Type B pancreatic cell (in vitro differentiated cells): ENCODE data around the gene LGI1. TPM values are rescaled to one million over a fixed set of nuclear protein-coding genes. Genes with fewer than 3 reads are reported as not detected.

Experiments used
- DNase-seq: peaks from one replicate; pipeline ENCODE4 v3.0.0; 2021; ENCODE audit warnings: mixed read lengths; ENCODE audit not compliant: unreplicated experiment; ENCODE audit errors: extremely low spot score
- H3K27ac Mint-ChIP-seq: 2 replicates; pipeline ENCODE4 v1.8.0; 2021; ENCODE audit warnings: mild to moderate bottlenecking, mixed read lengths
- H3K27me3 Mint-ChIP-seq: 2 replicates; pipeline ENCODE4 v1.8.0; 2021; ENCODE audit warnings: mixed read lengths
- H3K36me3 Mint-ChIP-seq: 2 replicates; pipeline ENCODE4 v1.8.0; 2021; ENCODE audit warnings: mixed read lengths
- H3K4me1 Mint-ChIP-seq: one replicate; pipeline ENCODE4 v1.8.0; 2021; ENCODE audit warnings: mixed read lengths; ENCODE audit not compliant: unreplicated experiment
- H3K4me3 Mint-ChIP-seq: 2 replicates; pipeline ENCODE4 v1.8.0; 2021; ENCODE audit warnings: mild to moderate bottlenecking, mixed read lengths
- H3K9me3 Mint-ChIP-seq: 2 replicates; pipeline ENCODE4 v1.8.0; 2021; ENCODE audit warnings: mixed read lengths
- CTCF ChIP-seq: fragments of 200-600 bp; sonication (generic); conservative IDR thresholded peaks from 2 replicates; pipeline ENCODE4 v1.5.0; 2021; ENCODE audit warnings: antibody characterized with exemption, mild to moderate bottlenecking
- total RNA-seq: library from RNA; stranded (reverse); gene quantifications from 2 replicates; pipeline ENCODE4 v1.2.1, GENCODE V29; 2021; ENCODE audit warnings: low replicate concordance

LGI1 gene
- total RNA-seq, 1 donor from 2014 or later: 0.85 TPM

DNA sequence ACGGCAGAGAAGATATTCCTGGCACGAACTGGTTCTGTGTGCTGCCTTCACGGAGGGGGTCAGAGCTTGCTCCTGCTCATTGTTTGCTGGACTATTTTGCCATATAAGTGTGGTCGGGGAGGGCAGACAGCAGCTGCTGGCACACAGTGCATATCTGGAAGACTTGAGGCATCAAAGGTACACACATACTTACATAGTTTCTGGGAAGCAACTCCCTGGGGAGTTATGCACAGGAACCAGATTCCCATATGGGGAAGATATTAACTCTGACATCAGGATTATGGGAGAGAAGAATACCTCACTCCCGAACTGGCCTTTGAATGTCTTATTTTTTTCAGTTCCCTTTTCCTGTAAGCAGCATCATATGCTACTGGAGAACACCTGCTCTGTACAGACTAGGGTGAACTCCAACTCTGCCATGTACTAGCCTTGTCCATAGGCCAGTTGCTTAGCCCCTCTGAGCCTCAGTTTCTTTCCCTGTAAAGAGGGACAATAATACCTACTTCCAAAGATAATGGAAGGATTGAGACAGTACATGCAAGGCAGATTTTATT is 41.5 kb downstream of the LGI1 start:
- H3K27me3 Mint-ChIP-seq: peaks cover 13% of the 10 kb centered on the region
- TF ChIP-seq CTCF: no peak
- no peak overlapping the region for H3K27ac Mint-ChIP-seq
- no peaks in the 10 kb centered on the region for H3K4me1 Mint-ChIP-seq
- no peaks in the 10 kb centered on the region for H3K36me3 Mint-ChIP-seq
- no peak overlapping the region for H3K4me3 Mint-ChIP-seq
- no peaks in the 10 kb centered on the region for H3K9me3 Mint-ChIP-seq
- DNase-seq: no peak

GRCh38 chr10:93804200-93804599 is 46.5 kb downstream of the LGI1 start:
- Mint-ChIP-seq H3K36me3 (no peaks in the 10 kb centered on the region), H3K27ac (no peak overlapping the region), H3K9me3 (no peaks in the 10 kb centered on the region), H3K27me3 (peaks cover 17% of the 10 kb centered on the region), H3K4me3 (no peak overlapping the region), H3K4me1 (no peaks in the 10 kb centered on the region)
- no peak for TF ChIP-seq CTCF
- no peak for DNase-seq

DNA sequence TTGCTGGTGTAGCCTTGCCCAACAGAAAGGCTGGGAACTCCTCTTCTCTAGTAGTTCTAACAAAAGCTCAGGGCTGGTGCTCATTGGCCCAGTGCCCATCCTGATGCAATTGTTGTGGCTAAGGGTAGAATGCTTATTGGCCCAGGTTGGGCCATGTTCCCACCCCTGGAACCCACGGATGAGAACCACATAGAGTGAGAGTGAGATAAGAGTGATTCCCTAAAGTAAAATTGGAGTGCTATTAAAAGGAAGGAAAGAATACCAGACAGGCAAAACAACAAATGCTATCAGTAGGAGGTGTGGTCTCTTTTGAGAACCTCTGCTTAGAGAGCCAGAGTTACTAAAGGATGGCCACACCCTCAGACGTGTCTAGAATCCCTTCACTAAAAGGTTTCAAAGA is 49.2 kb downstream of the LGI1 start:
- TF ChIP-seq CTCF: no peak
- H3K4me3 Mint-ChIP-seq: no peak overlapping the region
- H3K4me1 Mint-ChIP-seq: no peaks in the 10 kb centered on the region
- no peak overlapping the region for H3K27ac Mint-ChIP-seq
- peaks cover 13% of the 10 kb centered on the region for H3K27me3 Mint-ChIP-seq
- no peaks in the 10 kb centered on the region for H3K9me3 Mint-ChIP-seq
- DNase-seq: no peak
- H3K36me3 Mint-ChIP-seq: no peaks in the 10 kb centered on the region

GRCh38 chr10:93807371-93807770 is 49.6 kb downstream of the LGI1 start:
- Mint-ChIP-seq H3K27me3 (peaks cover 8% of the 10 kb centered on the region), H3K27ac (no peak overlapping the region), H3K9me3 (no peaks in the 10 kb centered on the region), H3K4me3 (no peak overlapping the region), H3K36me3 (no peaks in the 10 kb centered on the region), H3K4me1 (no peaks in the 10 kb centered on the region)
- no peak for DNase-seq
- TF ChIP-seq CTCF: no peak

- no peak overlapping the region for H3K4me3 Mint-ChIP-seq
- DNase-seq: no peak
- H3K27ac Mint-ChIP-seq: no peak overlapping the region
- no peaks in the 10 kb centered on the region for H3K36me3 Mint-ChIP-seq
- H3K9me3 Mint-ChIP-seq: no peaks in the 10 kb centered on the region
- peaks cover 22% of the 10 kb centered on the region for H3K27me3 Mint-ChIP-seq
- peaks cover 18% of the 10 kb centered on the region for H3K4me1 Mint-ChIP-seq
- TF ChIP-seq CTCF: no peak
Observed at GRCh38 chr10:93812659-93813338, 55.1 kb downstream of the LGI1 start.
